Right lobe of liver (tissue), 6 donors: ENCODE results near the gene ACAP3. TPM values are rescaled to one million over a fixed set of nuclear protein-coding genes. Genes with fewer than 3 reads are reported as not detected.

ENCODE experiments used
- ATAC-seq, 4 donors: fragments of 200-7000 bp; cut with Tn5 transposase; one replicate each; pipeline ENCODE4 v1.9.1; 2020; ENCODE audit warnings: mild to moderate bottlenecking in 4 of 4, moderate library complexity in 4 of 4
- DNase-seq, 3 donors: peaks; one replicate each; pipeline ENCODE4 v3.0.0-alpha.2; 2020
- H3K27ac ChIP-seq, 3 donors: fragments of 200-600 bp; one replicate each; pipeline ENCODE4 v1.8.0; 2022
- H3K27me3 ChIP-seq, 2 donors: fragments of 200-600 bp; one replicate each; pipeline ENCODE4 v1.8.0; 2022
- H3K36me3 ChIP-seq, 4 donors: fragments of 200-600 bp; sonication (generic) in 1 of 4; one replicate each; pipeline versions ENCODE4 v1.5.1 to v1.8.0; 2017 to 2022; ENCODE audit warnings: control low read depth in 1 of 4
- H3K4me1 ChIP-seq, 4 donors: fragments of 200-600 bp; sonication (generic) in 1 of 4; one replicate each; pipeline versions ENCODE4 v1.5.1 to v1.8.0; 2017 to 2022; ENCODE audit warnings: control low read depth in 1 of 4
- H3K4me3 ChIP-seq, 3 donors: fragments of 200-600 bp; one replicate each; pipeline ENCODE4 v1.8.0; 2022
- H3K9me3 ChIP-seq, 4 donors: fragments of 200-600 bp; sonication (generic) in 1 of 4; one replicate each; pipeline versions ENCODE4 v1.5.1 to v1.8.0; 2017 to 2022; ENCODE audit warnings: control low read depth in 1 of 4
- POLR2A ChIP-seq: fragments of 450-650 bp; IDR thresholded peaks from one replicate; pipeline ENCODE4 v1.6.1; 2017; ENCODE audit warnings: antibody characterized with exemption, mild to moderate bottlenecking
- WGBS: methylation state at CpG from one replicate; pipeline ENCODE4 v1.1.6; 2018; ENCODE audit warnings: low coverage, low lambda C conversion rate; ENCODE audit not compliant: insufficient coverage; ENCODE audit errors: missing lambda C conversion rate; 5-methylcytosine and 5-hydroxymethylcytosine counted together
- intact Hi-C, 2 donors: fragments of 100-400 bp; cut with DNase I; formaldehyde crosslinking; loops; one replicate each; pipeline versions ENCODE4 v1.11.2 to v1.14.1; 2022
- total RNA-seq, 6 experiments: library from RNA; depleted of rRNA in 2 of 6; stranded (reverse); fragments of >200 nt in 2 of 6; fragmentation: NEBNext Ultra II Directional in 3 of 6; extraction: Animal tissue kit (Norgen Biotek cat#: 25700) in 3 of 6; gene quantifications; one replicate each; pipeline versions ENCODE4 v1.1.0 to v1.2.4, GENCODE V29; 2016 to 2023
- TF ChIP-seq, protein P1 (sequence below), 4 donors: fragments of 200-600 bp in 3 of 4; fragments of 450-650 bp in 1 of 4; IDR thresholded peaks; one replicate each; pipeline versions ENCODE4 v1.5.1 to v1.8.0; 2016 to 2022; ENCODE audit warnings: antibody characterized with exemption in 4 of 4, mild to moderate bottlenecking in 2 of 4
- donor health status: DM: no; HTN: yes; CAD: no.
- donor health status: DM: no; HTN: no; CAD: no.
- donor health status: DM: no; HTN: no; CAD: no.
- donor health status: DM: no; HTN: yes; CAD: no.
- donor health status: DM: no; HTN: yes; CAD: no.

ACAP3 gene
- total RNA-seq, 6 experiments from 2014 or later = 20.1 to 28.0 (median 22.0) TPM

DNA sequence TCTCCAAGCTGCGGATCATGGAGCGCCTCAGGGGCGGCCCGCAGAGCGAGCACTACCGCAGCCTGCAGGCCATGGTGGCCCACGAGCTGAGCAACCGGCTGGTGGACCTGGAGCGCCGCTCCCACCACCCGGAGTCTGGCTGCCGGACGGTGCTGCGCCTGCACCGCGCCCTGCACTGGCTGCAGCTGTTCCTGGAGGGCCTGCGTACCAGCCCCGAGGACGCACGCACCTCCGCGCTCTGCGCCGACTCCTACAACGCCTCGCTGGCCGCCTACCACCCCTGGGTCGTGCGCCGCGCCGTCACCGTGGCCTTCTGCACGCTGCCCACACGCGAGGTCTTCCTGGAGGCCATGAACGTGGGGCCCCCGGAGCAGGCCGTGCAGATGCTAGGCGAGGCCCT lies 19.6 kb upstream of the ACAP3 start:
- H3K36me3 ChIP-seq = peaks cover 0 to 17% (median 4%) of the 10 kb centered on the region in 4 donors
- no peak overlapping the region for H3K4me3 ChIP-seq
- peaks cover 0 to 20% (median under 1%) of the 10 kb centered on the region in 4 donors for H3K4me1 ChIP-seq
- no peak overlapping the region for H3K27ac ChIP-seq
- no peak for DNase-seq
- no CpG with 5 or more reads among the region's 40 CpGs for WGBS
- H3K27me3 ChIP-seq = no peaks in the 10 kb centered on the region
- TF ChIP-seq POLR2A = no peak
- TF ChIP-seq, protein P1, sequence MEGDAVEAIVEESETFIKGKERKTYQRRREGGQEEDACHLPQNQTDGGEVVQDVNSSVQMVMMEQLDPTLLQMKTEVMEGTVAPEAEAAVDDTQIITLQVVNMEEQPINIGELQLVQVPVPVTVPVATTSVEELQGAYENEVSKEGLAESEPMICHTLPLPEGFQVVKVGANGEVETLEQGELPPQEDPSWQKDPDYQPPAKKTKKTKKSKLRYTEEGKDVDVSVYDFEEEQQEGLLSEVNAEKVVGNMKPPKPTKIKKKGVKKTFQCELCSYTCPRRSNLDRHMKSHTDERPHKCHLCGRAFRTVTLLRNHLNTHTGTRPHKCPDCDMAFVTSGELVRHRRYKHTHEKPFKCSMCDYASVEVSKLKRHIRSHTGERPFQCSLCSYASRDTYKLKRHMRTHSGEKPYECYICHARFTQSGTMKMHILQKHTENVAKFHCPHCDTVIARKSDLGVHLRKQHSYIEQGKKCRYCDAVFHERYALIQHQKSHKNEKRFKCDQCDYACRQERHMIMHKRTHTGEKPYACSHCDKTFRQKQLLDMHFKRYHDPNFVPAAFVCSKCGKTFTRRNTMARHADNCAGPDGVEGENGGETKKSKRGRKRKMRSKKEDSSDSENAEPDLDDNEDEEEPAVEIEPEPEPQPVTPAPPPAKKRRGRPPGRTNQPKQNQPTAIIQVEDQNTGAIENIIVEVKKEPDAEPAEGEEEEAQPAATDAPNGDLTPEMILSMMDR (IDR thresholded peaks at IDR 0.05) = no peak
- intact Hi-C loops = no loop called here
- H3K9me3 ChIP-seq = no peaks in the 10 kb centered on the region
- ATAC-seq = no peak

- H3K4me3 ChIP-seq = peak overlapping the region; percentile 99 to 100 (median 100)
- DNase-seq = no peak
- H3K9me3 ChIP-seq = no peaks in the 10 kb centered on the region
- H3K27me3 ChIP-seq = no peaks in the 10 kb centered on the region
- ATAC-seq = no peak
- peaks cover 0 to 17% (median 4%) of the 10 kb centered on the region in 4 donors for H3K36me3 ChIP-seq
- intact Hi-C loops = no loop called here
- 60% methylated on average over 1 of the region's 8 CpGs for WGBS
- H3K27ac ChIP-seq = peak overlapping the region in 1 of 3 donors; percentile 82
- no peak for TF ChIP-seq POLR2A
- TF ChIP-seq, protein P1 (IDR thresholded peaks at IDR 0.05) = no peak
- peaks cover 0 to 20% (median 0%) of the 10 kb centered on the region in 4 donors for H3K4me1 ChIP-seq
These were observed 18.4 kb upstream of the ACAP3 start for GRCh38 chr1:1326075-1326605.

- intact Hi-C loops = no loop called here
- no peaks in the 10 kb centered on the region for H3K27me3 ChIP-seq
- WGBS = 0% methylated on average over 1 of the region's 16 CpGs
- H3K4me1 ChIP-seq = peaks cover 0 to 20% (median 0%) of the 10 kb centered on the region in 4 donors
- H3K9me3 ChIP-seq = no peaks in the 10 kb centered on the region
- ATAC-seq = peak in 1 of 4 donors; percentile 1
- DNase-seq = peak; percentile 86 to 94 (median 93)
- TF ChIP-seq, protein P1 (IDR thresholded peaks at IDR 0.05) = no peak
- no peak for TF ChIP-seq POLR2A
- peaks cover 0 to 17% (median 4%) of the 10 kb centered on the region in 4 donors for H3K36me3 ChIP-seq
- peak overlapping the region; percentile 99 to 100 (median 100) for H3K4me3 ChIP-seq
- peak overlapping the region; percentile 70 to 82 (median 71) for H3K27ac ChIP-seq
These were observed 17.8 kb upstream of the ACAP3 start for GRCh38 chr1:1325288-1326074.

- WGBS = no CpG with 5 or more reads among the region's 84 CpGs
- intact Hi-C loops = no loop called here
- H3K36me3 ChIP-seq = peaks cover 0 to 17% (median 6%) of the 10 kb centered on the region in 4 donors
- H3K4me1 ChIP-seq = peaks cover 0 to 20% (median 0%) of the 10 kb centered on the region in 4 donors
- H3K4me3 ChIP-seq = peak within 1 kb of the TSS; percentile 99 to 100 (median 100)
- DNase-seq (peak; percentile 96 to 97 (median 96)), ATAC-seq (peak; percentile 78 to 89 (median 84))
- H3K27me3 ChIP-seq = no peaks in the 10 kb centered on the region
- peak within 1 kb of the TSS; percentile 70 to 82 (median 71) for H3K27ac ChIP-seq
- H3K9me3 ChIP-seq = no peaks in the 10 kb centered on the region
- TF ChIP-seq POLR2A = peak; percentile 84
- TF ChIP-seq, protein P1 (IDR thresholded peaks at IDR 0.05) = no peak
These were observed 17.0 kb upstream of the ACAP3 start, which contains the start of the genes CPTP and INTS11 for GRCh38 chr1:1324524-1325287. CPTP (plus strand) TSS chr1:1324802; CDS start chr1:1326911, 2,109 bp downstream. INTS11 (minus strand) TSS chr1:1324660; CDS start chr1:1324608, 52 bp downstream.
